HUES6 (cell line): ENCODE measurements around the gene CAMK2B.

Experiments
- H3K27ac ChIP-seq: 2 replicates; pipeline ENCODE4 v1.7.0; 2013; ENCODE audit warnings: low read depth, mild to moderate bottlenecking, low read length, inconsistent platforms
- H3K27me3 ChIP-seq: 2 replicates; pipeline ENCODE4 v1.6.1; 2013; ENCODE audit warnings: low read length; ENCODE audit not compliant: control insufficient read depth, insufficient read depth
- H3K36me3 ChIP-seq: 2 replicates; pipeline ENCODE4 v1.6.1; 2013; ENCODE audit warnings: low read length; ENCODE audit not compliant: control insufficient read depth, insufficient read depth
- H3K4me1 ChIP-seq: 2 replicates; pipeline ENCODE4 v1.6.1; 2013; ENCODE audit warnings: low read length; ENCODE audit not compliant: control insufficient read depth, insufficient read depth
- H3K4me3 ChIP-seq: 2 replicates; pipeline ENCODE4 v1.5.1; 2013; ENCODE audit warnings: low read depth, low read length
- H3K9ac ChIP-seq: one replicate; pipeline ENCODE4 v1.6.1; 2013; ENCODE audit warnings: mild to moderate bottlenecking, low read length
- H3K9me3 ChIP-seq: 2 replicates; pipeline ENCODE4 v1.6.1; 2013; ENCODE audit warnings: low read depth, low read length; ENCODE audit not compliant: control insufficient read depth, insufficient read depth

The CAMK2B gene

GRCh38 chr7:44194562-44195145 is 130.7 kb downstream of the CAMK2B start:
- Histone ChIP-seq H3K4me3 (no peak overlapping the region), H3K36me3 (no peaks in the 10 kb centered on the region), H3K27me3 (no peaks in the 10 kb centered on the region), H3K4me1 (no peaks in the 10 kb centered on the region), H3K27ac (no peak overlapping the region), H3K9me3 (no peaks in the 10 kb centered on the region), H3K9ac (no peak overlapping the region)

DNA sequence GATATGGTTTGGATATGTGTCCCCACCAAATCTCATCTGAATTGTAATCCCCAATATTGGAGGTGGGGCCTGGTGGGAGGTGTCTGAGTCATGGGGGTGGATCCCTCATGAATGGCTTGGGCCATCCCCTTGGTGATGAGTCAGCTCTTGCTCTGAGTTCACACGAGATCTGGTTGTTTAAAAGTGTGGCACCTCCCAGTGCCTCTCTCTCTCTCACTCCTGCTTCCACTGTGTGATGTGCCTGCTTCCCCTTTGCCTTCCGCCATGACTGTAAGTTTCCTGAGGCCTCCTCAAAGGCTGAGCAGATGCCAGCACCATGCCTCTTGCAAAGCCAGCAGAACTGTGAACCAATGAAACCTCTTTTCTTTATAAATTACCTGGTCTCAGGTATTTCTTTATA is 131.3 kb downstream of the CAMK2B start:
- H3K27ac ChIP-seq, result no peak overlapping the region
- no peak overlapping the region for H3K9ac ChIP-seq
- no peaks in the 10 kb centered on the region for H3K36me3 ChIP-seq

GRCh38 chr7:44193011-44193802 is 132.2 kb downstream of the CAMK2B start:
- Histone ChIP-seq H3K4me3 (no peak overlapping the region), H3K4me1 (no peaks in the 10 kb centered on the region), H3K27ac (no peak overlapping the region), H3K9me3 (no peaks in the 10 kb centered on the region), H3K36me3 (no peaks in the 10 kb centered on the region), H3K27me3 (no peaks in the 10 kb centered on the region), H3K9ac (no peak overlapping the region)

More for the DNA sequence above, 131.3 kb downstream of the CAMK2B start:
- H3K4me3 ChIP-seq, result no peak overlapping the region
- no peaks in the 10 kb centered on the region for H3K27me3 ChIP-seq
- H3K4me1 ChIP-seq, result no peaks in the 10 kb centered on the region
- H3K9me3 ChIP-seq, result no peaks in the 10 kb centered on the region

- H3K9ac ChIP-seq, result no peak overlapping the region
- H3K27me3 ChIP-seq, result no peaks in the 10 kb centered on the region
- no peaks in the 10 kb centered on the region for H3K4me1 ChIP-seq
- H3K27ac ChIP-seq, result no peak overlapping the region
- no peaks in the 10 kb centered on the region for H3K9me3 ChIP-seq
- no peak overlapping the region for H3K4me3 ChIP-seq
- H3K36me3 ChIP-seq, result no peaks in the 10 kb centered on the region
Measured at GRCh38 chr7:44191171-44191570, 134.2 kb downstream of the CAMK2B start.

GRCh38 chr7:44189993-44190872 is 135.2 kb downstream of the CAMK2B start:
- Histone ChIP-seq H3K4me1 (peaks cover 4% of the 10 kb centered on the region; the same call in 1 of the 2 replicates), H3K27ac (no peak overlapping the region), H3K9ac (no peak overlapping the region), H3K9me3 (no peaks in the 10 kb centered on the region), H3K27me3 (no peaks in the 10 kb centered on the region), H3K36me3 (no peaks in the 10 kb centered on the region), H3K4me3 (no peak overlapping the region)

DNA sequence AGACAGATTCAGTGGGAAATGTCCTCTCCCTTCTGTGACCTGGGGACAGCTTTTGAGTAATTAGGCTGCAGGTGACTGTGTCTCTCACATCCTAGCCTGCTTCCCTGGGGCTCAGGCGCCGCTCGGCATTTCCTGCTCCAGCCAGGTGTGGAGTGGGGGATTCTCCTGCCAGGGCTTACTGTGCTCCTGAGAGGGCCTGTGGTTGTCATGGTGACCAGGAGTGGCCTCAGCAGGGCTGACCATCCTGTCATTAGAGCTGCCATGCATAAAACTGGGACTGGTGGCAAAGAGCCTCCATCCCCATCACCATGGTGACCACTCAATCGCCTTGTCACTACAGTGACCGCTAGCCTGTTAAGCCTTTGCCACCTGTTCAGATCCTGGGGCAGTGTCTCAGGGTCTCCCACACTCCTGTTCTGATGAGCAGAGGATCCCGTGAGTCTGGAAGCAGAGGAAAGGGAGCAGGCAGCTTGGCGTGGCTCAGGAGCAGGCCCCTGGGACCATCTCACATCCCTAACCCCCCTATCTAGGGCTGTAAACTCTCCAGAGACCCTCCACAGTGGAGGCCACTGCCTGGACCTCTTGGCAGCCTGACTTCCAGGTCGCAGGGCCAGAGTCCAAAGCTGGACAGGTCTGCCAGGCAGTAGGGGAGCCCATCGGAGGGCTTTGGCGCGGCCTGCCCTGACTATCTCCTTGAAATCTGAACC is 136.0 kb downstream of the CAMK2B start, which contains the start of gene GCK:
Gene GCK, minus strand, starts transcription at position 154 of the 707 bp plus-strand sequence. CDS start 486 bp downstream, outside the sequence.
- Histone ChIP-seq H3K36me3 (no peaks in the 10 kb centered on the region), H3K4me3 (no peak within 1 kb of the TSS), H3K9ac (no peak within 1 kb of the TSS), H3K27me3 (no peaks in the 10 kb centered on the region), H3K27ac (no peak within 1 kb of the TSS), H3K4me1 (peaks cover 11% of the 10 kb centered on the region; the same call in 1 of the 2 replicates), H3K9me3 (no peaks in the 10 kb centered on the region)

GRCh38 chr7:44188480-44189225 is 136.7 kb downstream of the CAMK2B start:
- Histone ChIP-seq H3K4me1 (peaks cover 17% of the 10 kb centered on the region), H3K4me3 (no peak overlapping the region), H3K9me3 (no peaks in the 10 kb centered on the region), H3K27ac (no peak overlapping the region), H3K9ac (no peak overlapping the region), H3K36me3 (no peaks in the 10 kb centered on the region), H3K27me3 (no peaks in the 10 kb centered on the region)

- H3K36me3 ChIP-seq, result no peaks in the 10 kb centered on the region
- H3K27me3 ChIP-seq, result no peaks in the 10 kb centered on the region
- H3K9ac ChIP-seq, result no peak overlapping the region
- H3K4me3 ChIP-seq, result no peak overlapping the region
- peaks cover 6% of the 10 kb centered on the region for H3K9me3 ChIP-seq
- no peak overlapping the region for H3K27ac ChIP-seq
- H3K4me1 ChIP-seq, result peaks cover 17% of the 10 kb centered on the region
Measured at GRCh38 chr7:44187636-44188416, 137.6 kb downstream of the CAMK2B start.

- H3K27me3 ChIP-seq, result no peaks in the 10 kb centered on the region
- H3K9me3 ChIP-seq, result peaks cover 17% of the 10 kb centered on the region
- H3K4me3 ChIP-seq, result no peak overlapping the region
- H3K36me3 ChIP-seq, result no peaks in the 10 kb centered on the region
- no peak overlapping the region for H3K9ac ChIP-seq
- no peak overlapping the region for H3K27ac ChIP-seq
- H3K4me1 ChIP-seq, result peaks cover 17% of the 10 kb centered on the region
Measured at GRCh38 chr7:44186736-44187135, 138.7 kb downstream of the CAMK2B start.
